ENCODE data around the gene PPP1CA.

The PPP1CA gene

DNA sequence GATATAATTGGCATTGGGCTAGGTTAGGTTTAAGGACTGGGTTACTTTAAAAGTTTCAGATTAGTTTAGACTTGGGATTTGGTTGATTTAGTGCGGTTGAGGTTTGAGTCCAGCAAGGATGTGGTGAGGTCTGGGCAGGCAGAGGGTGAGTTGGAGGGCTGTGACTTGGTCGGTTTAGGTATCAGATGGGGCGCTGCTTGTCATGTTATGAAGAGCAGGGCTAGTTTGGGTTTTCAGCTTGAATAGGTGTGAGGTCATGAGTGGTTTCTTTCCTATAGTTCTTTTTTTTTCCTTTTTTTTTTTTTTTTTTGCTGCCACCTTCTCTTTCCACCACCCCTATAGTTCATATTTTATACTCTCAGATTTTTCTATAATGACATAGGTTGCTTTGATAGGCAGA lies 33.0 kb downstream of the PPP1CA start:
- H3K4me3 ChIP-seq (ENCODE audit: control insufficient read depth, low read depth, low read length) = no peak overlapping the region
- TF ChIP-seq, protein P1, sequence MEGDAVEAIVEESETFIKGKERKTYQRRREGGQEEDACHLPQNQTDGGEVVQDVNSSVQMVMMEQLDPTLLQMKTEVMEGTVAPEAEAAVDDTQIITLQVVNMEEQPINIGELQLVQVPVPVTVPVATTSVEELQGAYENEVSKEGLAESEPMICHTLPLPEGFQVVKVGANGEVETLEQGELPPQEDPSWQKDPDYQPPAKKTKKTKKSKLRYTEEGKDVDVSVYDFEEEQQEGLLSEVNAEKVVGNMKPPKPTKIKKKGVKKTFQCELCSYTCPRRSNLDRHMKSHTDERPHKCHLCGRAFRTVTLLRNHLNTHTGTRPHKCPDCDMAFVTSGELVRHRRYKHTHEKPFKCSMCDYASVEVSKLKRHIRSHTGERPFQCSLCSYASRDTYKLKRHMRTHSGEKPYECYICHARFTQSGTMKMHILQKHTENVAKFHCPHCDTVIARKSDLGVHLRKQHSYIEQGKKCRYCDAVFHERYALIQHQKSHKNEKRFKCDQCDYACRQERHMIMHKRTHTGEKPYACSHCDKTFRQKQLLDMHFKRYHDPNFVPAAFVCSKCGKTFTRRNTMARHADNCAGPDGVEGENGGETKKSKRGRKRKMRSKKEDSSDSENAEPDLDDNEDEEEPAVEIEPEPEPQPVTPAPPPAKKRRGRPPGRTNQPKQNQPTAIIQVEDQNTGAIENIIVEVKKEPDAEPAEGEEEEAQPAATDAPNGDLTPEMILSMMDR (IDR thresholded peaks at IDR 0.05; ENCODE audit: control insufficient read depth, insufficient read depth, low read depth, low read length, missing control alignments) = no peak
- no peak for DNase-seq (ENCODE audit: low read depth)

DNA sequence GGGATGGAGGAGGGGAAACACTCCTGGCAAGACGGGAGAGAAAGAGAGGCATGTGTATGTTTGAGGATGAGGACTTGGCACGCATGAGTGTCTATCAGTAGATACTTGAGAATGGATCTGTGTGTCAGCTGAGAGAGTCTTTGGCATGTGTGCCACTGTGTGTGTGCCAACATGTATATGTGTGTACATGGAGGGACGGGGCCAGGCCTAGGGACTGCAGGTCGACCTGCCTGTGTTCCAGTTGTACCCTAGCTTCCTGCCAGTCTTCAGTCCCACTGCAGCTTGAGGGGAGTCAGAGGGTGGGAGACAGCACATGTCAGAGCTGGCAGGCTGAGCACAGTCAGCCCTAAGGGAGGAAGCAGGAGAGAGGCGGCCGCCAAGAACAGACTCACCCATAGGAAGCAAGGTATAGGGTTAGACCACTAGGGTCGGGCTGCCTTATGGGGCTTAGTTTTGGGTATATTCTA lies 33.9 kb downstream of the PPP1CA start:
- no peak for DNase-seq (ENCODE audit: low read depth)
- TF ChIP-seq, protein P1 (IDR thresholded peaks at IDR 0.05; ENCODE audit: control insufficient read depth, insufficient read depth, low read depth, low read length, missing control alignments) = no peak
- H3K4me3 ChIP-seq (ENCODE audit: control insufficient read depth, low read depth, low read length) = no peak overlapping the region

DNA sequence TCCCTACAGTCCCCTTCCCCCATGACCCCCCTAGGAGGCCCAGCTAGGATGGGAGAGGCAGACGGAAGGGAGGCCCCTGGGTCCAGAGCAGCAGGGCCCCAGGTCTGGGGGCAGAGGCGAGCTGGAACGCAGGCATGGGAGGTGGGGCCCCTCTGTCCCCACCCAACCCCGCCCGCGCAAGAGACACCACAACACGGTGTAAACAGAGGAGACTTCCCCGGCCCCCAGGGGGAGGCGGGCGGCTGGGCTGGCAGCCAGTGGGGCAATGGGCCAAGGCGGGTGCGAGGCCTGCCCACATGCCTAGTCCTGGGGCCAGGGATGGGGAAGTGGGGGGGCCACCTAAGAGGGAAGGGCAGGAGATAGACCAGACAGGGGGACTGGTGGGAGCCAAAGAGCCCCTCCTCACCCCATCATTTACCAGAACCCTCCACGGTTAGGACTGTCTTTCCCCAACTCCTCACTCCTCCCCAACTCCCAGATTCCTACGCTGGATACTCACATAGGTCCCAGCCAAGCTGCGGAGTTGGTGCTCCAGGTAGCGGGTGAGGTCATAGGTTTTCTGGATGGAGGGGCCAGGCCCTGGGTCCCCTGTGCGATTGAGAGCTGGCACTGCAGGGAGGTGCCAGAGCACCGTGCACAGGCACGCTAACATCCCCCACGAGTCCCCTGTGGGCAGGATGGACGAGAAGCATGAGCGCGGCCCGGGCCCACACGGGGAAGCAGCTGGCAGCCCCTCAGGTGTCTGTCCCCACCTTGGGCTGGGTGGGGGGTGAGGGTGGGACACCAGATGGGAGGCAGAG lies 34.5 kb downstream of the PPP1CA start:
- H3K4me3 ChIP-seq (ENCODE audit: control insufficient read depth, low read depth, low read length) = no peak overlapping the region
- TF ChIP-seq, protein P1 (IDR thresholded peaks at IDR 0.05; ENCODE audit: control insufficient read depth, insufficient read depth, low read depth, low read length, missing control alignments) = no peak
- DNase-seq (ENCODE audit: low read depth) = no peak

DNA sequence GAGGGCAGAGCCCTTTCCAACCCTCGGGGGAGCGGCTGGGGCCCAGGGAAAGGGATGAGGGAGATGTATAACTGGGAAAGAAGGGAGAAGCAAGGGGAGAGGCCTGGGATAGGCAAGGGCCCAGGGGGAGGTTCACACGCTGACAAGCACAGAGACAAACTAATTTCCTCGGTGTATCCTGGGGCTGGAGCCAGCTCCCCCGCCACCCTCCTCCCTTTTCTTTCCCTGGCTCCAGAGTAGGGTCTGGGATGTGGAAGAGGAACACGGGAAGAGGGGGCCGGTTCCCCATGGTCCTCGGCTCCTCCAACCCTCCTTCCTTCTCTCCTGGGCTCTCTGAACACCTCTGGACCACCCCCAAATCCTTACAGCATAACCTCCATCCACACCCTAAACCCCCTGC lies 35.1 kb downstream of the PPP1CA start:
- H3K4me3 ChIP-seq (ENCODE audit: control insufficient read depth, low read depth, low read length) = no peak overlapping the region
- TF ChIP-seq, protein P1 (IDR thresholded peaks at IDR 0.05; ENCODE audit: control insufficient read depth, insufficient read depth, low read depth, low read length, missing control alignments) = no peak
- DNase-seq (ENCODE audit: low read depth) = no peak

DNA sequence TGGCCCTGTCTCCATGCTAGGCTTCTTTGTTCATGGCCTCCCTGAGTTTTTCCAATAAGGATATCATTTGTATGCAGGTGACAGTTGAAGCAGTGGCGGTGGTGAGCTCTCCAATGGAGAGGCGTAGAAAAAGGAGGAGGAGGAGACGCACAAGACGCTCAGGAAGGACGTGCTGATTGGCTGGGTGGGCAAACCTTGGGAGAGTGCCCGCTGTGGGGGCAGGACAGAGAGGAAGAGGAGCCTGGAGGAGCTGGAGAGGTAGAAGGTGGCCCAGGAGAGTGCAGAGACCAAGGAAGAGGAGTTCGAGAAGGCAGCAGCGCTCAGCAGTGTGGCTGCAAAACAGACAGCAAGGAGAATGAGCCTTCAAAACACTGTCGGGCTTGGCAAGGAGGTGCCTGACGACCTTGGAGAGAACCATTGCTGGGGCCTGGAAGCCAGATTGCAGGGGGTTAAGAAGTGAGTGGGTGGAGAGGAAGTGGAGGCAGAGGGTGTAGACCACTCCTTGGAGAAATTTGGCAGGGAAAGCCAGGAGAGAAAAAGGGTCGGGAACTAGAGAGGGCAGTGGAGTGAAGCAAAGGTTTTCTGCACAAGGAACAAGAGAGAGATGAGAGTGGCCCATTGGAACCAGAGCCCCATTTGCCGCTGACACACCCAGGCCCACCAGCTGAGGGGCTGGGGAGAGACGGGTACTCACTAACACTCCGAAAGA lies 35.8 kb downstream of the PPP1CA start:
- H3K4me3 ChIP-seq (ENCODE audit: control insufficient read depth, low read depth, low read length) = no peak overlapping the region
- DNase-seq (ENCODE audit: low read depth) = no peak
- TF ChIP-seq, protein P1 (IDR thresholded peaks at IDR 0.05; ENCODE audit: control insufficient read depth, insufficient read depth, low read depth, low read length, missing control alignments) = no peak

DNA sequence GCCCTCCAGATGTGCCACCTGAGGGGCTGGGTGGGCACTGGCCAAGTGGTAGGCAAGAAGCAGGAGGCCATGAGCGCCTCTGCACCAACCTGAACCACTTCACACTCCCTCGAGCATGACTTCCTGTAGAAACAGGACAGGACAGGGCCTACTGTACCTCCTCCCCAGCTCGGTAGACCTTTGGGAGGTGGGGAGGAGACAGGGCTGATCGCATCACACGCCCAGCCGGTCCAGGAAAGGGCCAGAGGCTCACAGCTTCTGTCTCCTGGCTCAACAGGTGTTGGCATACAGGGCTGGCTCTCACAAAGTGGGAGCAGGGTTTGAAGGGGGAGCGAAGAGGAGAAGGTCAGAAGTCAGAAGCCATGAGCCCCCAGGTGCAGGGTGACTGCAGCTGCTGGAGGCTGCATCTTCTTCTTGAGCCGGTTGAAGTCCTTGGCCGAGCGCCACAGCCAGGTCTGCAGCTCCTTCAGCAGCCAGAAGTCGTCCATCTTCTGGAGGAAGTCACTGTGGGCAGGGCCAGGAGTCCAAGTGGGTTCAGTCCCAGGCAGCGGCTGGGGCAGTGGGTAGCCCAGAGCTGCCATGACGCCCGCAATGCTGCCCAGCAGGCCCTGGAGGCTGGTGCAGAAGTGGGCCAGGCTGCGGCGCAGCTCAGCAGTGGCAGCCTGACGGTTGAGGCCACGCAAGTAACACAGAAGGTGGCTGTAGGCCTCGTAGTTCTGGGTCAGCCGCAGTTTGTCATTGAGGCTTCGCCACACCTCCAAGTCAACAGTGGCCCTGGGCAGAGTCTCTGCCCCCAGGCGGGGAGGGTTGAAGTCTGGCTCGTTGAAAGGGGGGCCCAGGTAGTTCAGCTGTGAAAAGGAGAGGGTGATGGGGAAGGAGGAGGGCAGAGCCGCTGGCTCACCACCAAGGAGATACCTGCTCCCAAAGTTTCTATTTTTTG lies 36.6 kb downstream of the PPP1CA start:
- H3K4me3 ChIP-seq (ENCODE audit: control insufficient read depth, low read depth, low read length) = no peak overlapping the region
- TF ChIP-seq, protein P1 (IDR thresholded peaks at IDR 0.05; ENCODE audit: control insufficient read depth, insufficient read depth, low read depth, low read length, missing control alignments) = no peak
- DNase-seq (ENCODE audit: low read depth) = no peak
